GM12878 (cell line): ENCODE measurements around the gene TENT4B. TPM values are rescaled to one million over a fixed set of nuclear protein-coding genes. Genes with fewer than 3 reads are reported as not detected.

ENCODE experiments used
- ATAC-seq: fragments of 200-7000 bp; cut with Tn5 transposase; 3 replicates; pipeline ENCODE4 v1.9.1; 2020; ENCODE audit warnings: mild to moderate bottlenecking, moderate library complexity
- BruUV-seq: library from RNA; stranded (reverse); fragments of 400-500 nt; replicated peaks from 2 replicates; lab custom pipeline; 2021; lab: Mats Ljungman, UMichigan
- CTCF ChIA-PET: fragments of 300-600 bp; sonication (Branson Sonifier 250); formaldehyde crosslinking; extraction: SDS; loops from one replicate; lab custom pipeline; 2021; ENCODE audit warnings: inconsistent platforms; lab: Yijun Ruan, JAX
- POLR2A ChIA-PET: fragments of 350-600 bp; formaldehyde crosslinking; extraction: SDS; loops from one replicate; lab custom pipeline; 2021; ENCODE audit warnings: inconsistent platforms; lab: Charles Lee
- RAD21 ChIA-PET: fragments of 300-600 bp; sonication (Branson Sonifier 250); formaldehyde crosslinking; loops from one replicate; lab custom pipeline; 2023; ENCODE audit warnings: antibody characterized with exemption; ENCODE audit not compliant: unreplicated experiment; lab: Charles Lee
- SMC1A ChIA-PET: fragments of 300-600 bp; sonication (Branson Sonifier 250); formaldehyde crosslinking; loops from one replicate; lab custom pipeline; 2023; ENCODE audit not compliant: unreplicated experiment, uncharacterized antibody; lab: Charles Lee
- DNase-seq: peaks from one replicate; pipeline ENCODE4 v3.0.0-alpha.2; 2011; ENCODE audit warnings: low read depth, low spot score
- FAIRE-seq: peaks from 3 replicates; lab custom pipeline; 2011; peaks lifted over from hg19 to GRCh38; lab: Jason Lieb, UNC
- H2AFZ ChIP-seq: 2 replicates; pipeline ENCODE4 v1.6.0; 2011; ENCODE audit warnings: low read depth, low read length, control low read depth; ENCODE audit not compliant: control insufficient read depth
- H3K27ac ChIP-seq: 2 replicates; pipeline ENCODE4 v1.5.1; 2011; ENCODE audit warnings: control low read depth; ENCODE audit not compliant: control insufficient read depth, insufficient read depth
- H3K27me3 ChIP-seq, 2 experiments: replicated peaks in 1 of 2; 2 replicates each; pipeline versions ENCODE4 v1.6.0 to v1.6.1; 2011; ENCODE audit warnings: low read length in 1 of 2; ENCODE audit not compliant: control insufficient read depth in 2 of 2, insufficient read depth in 2 of 2
- H3K36me3 ChIP-seq, 2 experiments: 2 replicates each; pipeline ENCODE4 v1.5.1; 2011; ENCODE audit warnings: low read length in 1 of 2; ENCODE audit not compliant: control insufficient read depth in 2 of 2, insufficient read depth in 2 of 2
- H3K4me1 ChIP-seq: 2 replicates; pipeline ENCODE4 v1.6.1; 2011; ENCODE audit warnings: mild to moderate bottlenecking, low read length, moderate library complexity, mixed read lengths; ENCODE audit not compliant: control insufficient read depth, insufficient read depth
- H3K4me2 ChIP-seq: 2 replicates; pipeline ENCODE4 v1.6.0; 2011; ENCODE audit warnings: control low read depth; ENCODE audit not compliant: control insufficient read depth, insufficient read depth
- H3K4me3 ChIP-seq: fragments of 200-600 bp; sonication (generic); 2 replicates; pipeline ENCODE4 v1.5.1; 2016
- H3K79me2 ChIP-seq: 2 replicates; pipeline ENCODE4 v1.6.0; 2011; ENCODE audit warnings: low read length; ENCODE audit not compliant: control insufficient read depth, insufficient read depth
- H3K9ac ChIP-seq: 2 replicates; pipeline ENCODE4 v1.8.0; 2011; ENCODE audit warnings: low read length, control low read depth, mixed read lengths; ENCODE audit not compliant: control insufficient read depth, insufficient read depth
- H3K9me3 ChIP-seq: replicated peaks from 3 replicates; pipeline ENCODE4 v1.5.1; 2011; ENCODE audit warnings: mild to moderate bottlenecking, low read length; ENCODE audit not compliant: control insufficient read depth, insufficient read depth
- H4K20me1 ChIP-seq: 2 replicates; pipeline ENCODE4 v1.6.0; 2011; ENCODE audit not compliant: control insufficient read depth, insufficient read depth
- BCLAF1 ChIP-seq: fragments of 450-650 bp; IDR thresholded peaks from 2 replicates; pipeline ENCODE4 v1.6.1; 2017; ENCODE audit warnings: antibody characterized with exemption, mild to moderate bottlenecking, moderate library complexity
- EZH2 ChIP-seq: IDR thresholded peaks from 2 replicates; pipeline ENCODE4 v1.6.1; 2012; ENCODE audit warnings: low read depth, mild to moderate bottlenecking, control low read depth, inconsistent platforms, low read length, borderline replicate concordance; ENCODE audit not compliant: control insufficient read depth
- KAT2A ChIP-seq: conservative IDR thresholded peaks from 2 replicates; pipeline ENCODE4 v1.6.1; 2011; ENCODE audit warnings: low read depth, low read length; ENCODE audit not compliant: control insufficient read depth
- RB1 ChIP-seq: fragments of 450-650 bp; formaldehyde crosslinking; IDR thresholded peaks from 2 replicates; pipeline ENCODE4 v1.6.1; 2017; ENCODE audit warnings: mild to moderate bottlenecking, borderline replicate concordance
- REST ChIP-seq: IDR thresholded peaks from 2 replicates; pipeline ENCODE4 v1.6.1; 2012; ENCODE audit warnings: mild to moderate bottlenecking, low read depth, low read length
- SRF ChIP-seq, 2 experiments: IDR thresholded peaks; 2 replicates each; pipeline ENCODE4 v1.6.1; 2011; ENCODE audit warnings: low read depth in 2 of 2, low read length in 2 of 2, mild to moderate bottlenecking in 1 of 2, moderate library complexity in 1 of 2
- WGBS: methylation state at CpG from one replicate; pipeline ENCODE4 v1.1.6; 2016; ENCODE audit warnings: low lambda C conversion rate; ENCODE audit not compliant: insufficient replicate concordance, insufficient coverage; ENCODE audit errors: missing lambda C conversion rate; 5-methylcytosine and 5-hydroxymethylcytosine counted together
- in situ Hi-C: fragments of 300-500 bp; cut with MboI; formaldehyde crosslinking; loops from 9 replicates; pipeline ENCODE4 v1.14.3; 2018; ENCODE audit warnings: mixed read lengths
- intact Hi-C: fragments of 100-400 bp; cut with micrococcal nuclease; formaldehyde crosslinking; loops from one replicate; pipeline ENCODE4 v1.14.2; 2022; ENCODE audit not compliant: unreplicated experiment
- polyA plus RNA-seq, 11 experiments: library from polyadenylated mRNA; depleted of rRNA in 4 of 11; unstranded in 6 of 11; stranded (reverse) in 5 of 11; fragments of >200 nt; fragmentation: Nextera tagmentation in 4 of 11; fragmentation: Illumina TruSeq in 1 of 11; extraction: Ambion mirVana in 4 of 11; extraction: Trizol in 1 of 11; gene quantifications; 1 replicate in 1 of 11; 2 replicates in 10 of 11; pipeline versions ENCODE4 v1.2.1 to v1.2.3, GENCODE V29; 2011 to 2016; ENCODE audit warnings: inconsistent platforms in 2 of 11, missing spikeins in 2 of 11, low read depth in 1 of 11
- total RNA-seq, 4 experiments: library from RNA; depleted of rRNA in 3 of 4; stranded (reverse); fragments of >200 nt in 3 of 4; fragmentation: Illumina TruSeq in 1 of 4; extraction: Trizol in 1 of 4; gene quantifications; 2 replicates each; pipeline versions ENCODE4 v1.2.1 to v1.2.3, GENCODE V29; 2013 to 2021
- TF ChIP-seq, protein P1 (sequence below): IDR thresholded peaks from 2 replicates; pipeline ENCODE4 v1.6.1; 2011; ENCODE audit warnings: low read depth, mild to moderate bottlenecking, low read length, moderate library complexity, borderline replicate concordance; ENCODE audit errors: extremely low read depth
- TF ChIP-seq, protein P2 (sequence below): IDR thresholded peaks from 2 replicates; pipeline ENCODE4 v1.6.1; 2012; ENCODE audit warnings: low read depth, low read length, improper control_type of control experiment

Gene TENT4B
- total and polyA plus RNA-seq, 10 of the 15 experiments (the other 5 are each of a cell fraction or from before 2014, with no cell fraction given): 4.4 to 16.7 (median 10.8) TPM

GRCh38 chr16:50271148-50272041, 118.3 kb downstream of the TENT4B start:
- no peaks in the 10 kb centered on the region for H3K9me3 ChIP-seq
- ATAC-seq (no peak), FAIRE-seq (no peak), DNase-seq (no peak)
- no peak overlapping the region for H3K9ac ChIP-seq
- peaks cover 35% of the 10 kb centered on the region for H3K4me1 ChIP-seq
- H4K20me1 ChIP-seq: no peaks in the 10 kb centered on the region
- no peaks in the 10 kb centered on the region for H3K27me3 ChIP-seq
- no peak overlapping the region for H3K27ac ChIP-seq
- in situ Hi-C loops: no loop called here
- 82% methylated on average over 14 of the region's 15 CpGs for WGBS
- no peak overlapping the region for H3K4me3 ChIP-seq
- H2AFZ ChIP-seq: no peak overlapping the region
- RAD21 ChIA-PET: interaction anchor here (3.8 kb wide), 1 partner anchor 11 kb away, joined by 24 read pairs; no protein-coding TSS in a partner anchor
- no TSS peak for BruUV-seq
- intact Hi-C loops: loop anchor here (5.0 to 10.0 kb wide), 2 partner anchors 117 to 411 kb away; partner anchors contain the start of genes SNX20 and TENT4B
- H3K4me2 ChIP-seq: no peak overlapping the region
- SMC1A ChIA-PET: no interaction called here
- POLR2A ChIA-PET: interaction anchor here (1.2 kb wide), 1 partner anchor 9 kb away, joined by 7 read pairs; no protein-coding TSS in a partner anchor
- H3K36me3 ChIP-seq: 0 out of 4 replicates have a peak, but pooled peaks cover 0 to 2% of the 10 kb centered on the region in 2 experiments
- H3K79me2 ChIP-seq: peaks cover 54% of the 10 kb centered on the region
- CTCF ChIA-PET: interaction anchor here (1.1 to 3.2 kb wide), 3 partner anchors 8 to 412 kb away, joined by 3 to 15 read pairs (median 4); no protein-coding TSS in a partner anchor
- TF ChIP-seq BCLAF1 (no peak), REST (no peak), KAT2A (no peak), SRF (IDR thresholded peaks at IDR 0.05; ENCODE audit: low read depth in 2 of 2, low read length in 2 of 2) (no peak), EZH2 (no peak), RB1 (no peak)
- TF ChIP-seq, protein P1, sequence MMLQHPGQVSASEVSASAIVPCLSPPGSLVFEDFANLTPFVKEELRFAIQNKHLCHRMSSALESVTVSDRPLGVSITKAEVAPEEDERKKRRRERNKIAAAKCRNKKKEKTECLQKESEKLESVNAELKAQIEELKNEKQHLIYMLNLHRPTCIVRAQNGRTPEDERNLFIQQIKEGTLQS: no peak
- TF ChIP-seq, protein P2, sequence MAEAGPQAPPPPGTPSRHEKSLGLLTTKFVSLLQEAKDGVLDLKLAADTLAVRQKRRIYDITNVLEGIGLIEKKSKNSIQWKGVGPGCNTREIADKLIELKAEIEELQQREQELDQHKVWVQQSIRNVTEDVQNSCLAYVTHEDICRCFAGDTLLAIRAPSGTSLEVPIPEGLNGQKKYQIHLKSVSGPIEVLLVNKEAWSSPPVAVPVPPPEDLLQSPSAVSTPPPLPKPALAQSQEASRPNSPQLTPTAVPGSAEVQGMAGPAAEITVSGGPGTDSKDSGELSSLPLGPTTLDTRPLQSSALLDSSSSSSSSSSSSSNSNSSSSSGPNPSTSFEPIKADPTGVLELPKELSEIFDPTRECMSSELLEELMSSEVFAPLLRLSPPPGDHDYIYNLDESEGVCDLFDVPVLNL: no peak
